Karpas-422 (cell line): ENCODE results near the gene COL12A1. TPM values are rescaled to one million over a fixed set of nuclear protein-coding genes. Genes with fewer than 3 reads are reported as not detected.
"Not testable (repeated sequence)": the region's sequence is repeated elsewhere in the genome, so short reads cannot be mapped to it uniquely, and the experiment has no call there.

Experiments used
- DNase-seq: peaks from one replicate; pipeline ENCODE4 v3.0.0-alpha.2; 2015
- H2AFZ ChIP-seq: fragments of 200-600 bp; sonication (generic); 2 replicates; pipeline ENCODE4 v1.6.1; 2014; ENCODE audit warnings: antibody characterized with exemption, low read length, mixed read lengths
- H3K27ac ChIP-seq: fragments of 200-600 bp; sonication (generic); 2 replicates; pipeline ENCODE4 v1.5.1; 2014; ENCODE audit warnings: mild to moderate bottlenecking, low read length, moderate library complexity
- H3K27me3 ChIP-seq: fragments of 200-600 bp; sonication (generic); 2 replicates; pipeline ENCODE4 v1.6.1; 2014; ENCODE audit warnings: low read length, mixed read lengths
- H3K36me3 ChIP-seq: fragments of 200-600 bp; sonication (generic); 2 replicates; pipeline ENCODE4 v1.6.1; 2014; ENCODE audit warnings: low read length, mixed read lengths; ENCODE audit not compliant: insufficient read depth
- H3K4me1 ChIP-seq: fragments of 200-600 bp; sonication (generic); 2 replicates; pipeline ENCODE4 v1.6.1; 2014; ENCODE audit warnings: mild to moderate bottlenecking, low read length, mixed read lengths
- H3K4me2 ChIP-seq: fragments of 200-600 bp; sonication (generic); 2 replicates; pipeline ENCODE4 v1.6.1; 2014; ENCODE audit warnings: low read length, low read depth, mild to moderate bottlenecking; ENCODE audit not compliant: poor library complexity, severe bottlenecking
- H3K4me3 ChIP-seq: fragments of 200-600 bp; sonication (generic); 2 replicates; pipeline ENCODE4 v1.5.1; 2014; ENCODE audit warnings: mild to moderate bottlenecking, antibody characterized with exemption, low read length, mixed read lengths
- H3K79me2 ChIP-seq: fragments of 200-600 bp; sonication (generic); 2 replicates; pipeline ENCODE4 v1.6.1; 2014; ENCODE audit warnings: mild to moderate bottlenecking, low read length, mixed read lengths
- H3K9ac ChIP-seq: fragments of 200-600 bp; sonication (generic); 2 replicates; pipeline ENCODE4 v1.6.0; 2014; ENCODE audit warnings: low read length
- H3K9me2 ChIP-seq: fragments of 200-600 bp; sonication (generic), shearing (Covaris generic); replicated peaks from 2 replicates; pipeline ENCODE4 v1.6.0; 2014; ENCODE audit warnings: mild to moderate bottlenecking, low read length, moderate library complexity; ENCODE audit not compliant: insufficient read depth
- H3K9me3 ChIP-seq: fragments of 300-700, 200-600 bp; sonication (generic); 2 replicates; pipeline ENCODE4 v1.6.1; 2014; ENCODE audit warnings: low read length, mixed read lengths
- H4K20me1 ChIP-seq: fragments of 200-600 bp; sonication (generic); 2 replicates; pipeline ENCODE4 v1.6.1; 2014; ENCODE audit warnings: mild to moderate bottlenecking, antibody characterized with exemption, low read length, low read depth; ENCODE audit not compliant: insufficient read depth
- total RNA-seq: library from RNA; depleted of rRNA; stranded (reverse); fragments of >200 nt; shearing (Covaris generic); gene quantifications from 2 replicates; pipeline ENCODE4 v1.2.3, GENCODE V29; 2014; ENCODE audit warnings: low replicate concordance

Gene COL12A1
- total RNA-seq, 1 experiment from 2014 or later, result not detected

GRCh38 chr6:75201021-75201420, 4.8 kb downstream of the COL12A1 start:
- H3K27me3 ChIP-seq, result no peaks in the 10 kb centered on the region
- no peak overlapping the region for H2AFZ ChIP-seq
- no peak overlapping the region for H3K9ac ChIP-seq
- no peaks in the 10 kb centered on the region for H3K9me3 ChIP-seq
- no peaks in the 10 kb centered on the region for H3K36me3 ChIP-seq
- no peak overlapping the region for H3K27ac ChIP-seq
- H3K4me3 ChIP-seq, result no peak overlapping the region
- no peaks in the 10 kb centered on the region for H3K79me2 ChIP-seq
- no peak overlapping the region for H3K4me2 ChIP-seq
- no peaks in the 10 kb centered on the region for H4K20me1 ChIP-seq
- no peak for DNase-seq
- H3K4me1 ChIP-seq, result no peaks in the 10 kb centered on the region
- H3K9me2 ChIP-seq, result no peaks in the 10 kb centered on the region

- Histone ChIP-seq H3K4me3 (no peak overlapping the region), H2AFZ (no peak overlapping the region), H3K9me3 (no peaks in the 10 kb centered on the region), H3K36me3 (no peaks in the 10 kb centered on the region), H3K27me3 (no peaks in the 10 kb centered on the region), H3K9ac (no peak overlapping the region), H3K4me1 (no peaks in the 10 kb centered on the region), H4K20me1 (no peaks in the 10 kb centered on the region), H3K9me2 (no peaks in the 10 kb centered on the region), H3K4me2 (no peak overlapping the region), H3K27ac (no peak overlapping the region), H3K79me2 (no peaks in the 10 kb centered on the region)
- DNase-seq, result no peak
Measured at GRCh38 chr6:75199889-75200288, 6.0 kb downstream of the COL12A1 start.

- no peaks in the 10 kb centered on the region for H3K27me3 ChIP-seq
- no peaks in the 10 kb centered on the region for H3K4me1 ChIP-seq
- H3K4me2 ChIP-seq, result no peak overlapping the region
- no peak for DNase-seq
- H3K27ac ChIP-seq, result no peak overlapping the region
- no peaks in the 10 kb centered on the region for H3K79me2 ChIP-seq
- no peaks in the 10 kb centered on the region for H3K36me3 ChIP-seq
- H4K20me1 ChIP-seq, result no peaks in the 10 kb centered on the region
- no peaks in the 10 kb centered on the region for H3K9me3 ChIP-seq
- no peak overlapping the region for H2AFZ ChIP-seq
- no peak overlapping the region for H3K4me3 ChIP-seq
- no peaks in the 10 kb centered on the region for H3K9me2 ChIP-seq
- no peak overlapping the region for H3K9ac ChIP-seq
Measured at GRCh38 chr6:75196081-75196687, 9.7 kb downstream of the COL12A1 start.

- H3K9me3 ChIP-seq, result no peaks in the 10 kb centered on the region
- no peaks in the 10 kb centered on the region for H3K79me2 ChIP-seq
- no peak overlapping the region for H3K4me3 ChIP-seq
- H3K4me2 ChIP-seq, result no peak overlapping the region
- no peaks in the 10 kb centered on the region for H3K4me1 ChIP-seq
- no peak overlapping the region for H3K9ac ChIP-seq
- DNase-seq, result no peak
- no peak overlapping the region for H2AFZ ChIP-seq
- no peak overlapping the region for H3K27ac ChIP-seq
- no peaks in the 10 kb centered on the region for H4K20me1 ChIP-seq
- H3K9me2 ChIP-seq, result no peaks in the 10 kb centered on the region
- H3K36me3 ChIP-seq, result no peaks in the 10 kb centered on the region
- no peaks in the 10 kb centered on the region for H3K27me3 ChIP-seq
Measured at GRCh38 chr6:75188221-75188925, 17.5 kb downstream of the COL12A1 start.

GRCh38 chr6:75186581-75186980, 19.3 kb downstream of the COL12A1 start:
- H3K4me2 ChIP-seq, result not testable (repeated sequence)

GRCh38 chr6:75183099-75183541, 22.7 kb downstream of the COL12A1 start:
- no peaks in the 10 kb centered on the region for H3K27me3 ChIP-seq
- no peak overlapping the region for H3K4me2 ChIP-seq
- no peaks in the 10 kb centered on the region for H3K79me2 ChIP-seq
- no peaks in the 10 kb centered on the region for H3K9me2 ChIP-seq
- no peaks in the 10 kb centered on the region for H3K9me3 ChIP-seq
- no peak for DNase-seq
- no peak overlapping the region for H3K27ac ChIP-seq
- H3K36me3 ChIP-seq, result no peaks in the 10 kb centered on the region
- H3K9ac ChIP-seq, result no peak overlapping the region
- H3K4me1 ChIP-seq, result no peaks in the 10 kb centered on the region
- H3K4me3 ChIP-seq, result no peak overlapping the region
- H2AFZ ChIP-seq, result no peak overlapping the region
- no peaks in the 10 kb centered on the region for H4K20me1 ChIP-seq

More at GRCh38 chr6:75186581-75186980, 19.3 kb downstream of the COL12A1 start:
- H3K4me3 ChIP-seq, H3K36me3 ChIP-seq, H3K4me1 ChIP-seq, H3K9me3 ChIP-seq, H3K9me2 ChIP-seq, H4K20me1 ChIP-seq, H3K9ac ChIP-seq, H3K27ac ChIP-seq, DNase-seq, H3K79me2 ChIP-seq, H2AFZ ChIP-seq, H3K27me3 ChIP-seq: not testable (repeated sequence)

GRCh38 chr6:75180864-75181263, 25.0 kb downstream of the COL12A1 start:
- DNase-seq, result no peak

GRCh38 chr6:75178757-75179156, 27.1 kb downstream of the COL12A1 start:
- no peak overlapping the region for H3K9ac ChIP-seq
- H3K36me3 ChIP-seq, result no peaks in the 10 kb centered on the region
- no peaks in the 10 kb centered on the region for H3K4me1 ChIP-seq
- DNase-seq, result no peak
- H3K9me3 ChIP-seq, result no peaks in the 10 kb centered on the region
- H3K27me3 ChIP-seq, result no peaks in the 10 kb centered on the region
- no peak overlapping the region for H3K4me2 ChIP-seq
- no peaks in the 10 kb centered on the region for H3K79me2 ChIP-seq
- no peaks in the 10 kb centered on the region for H3K9me2 ChIP-seq
- no peaks in the 10 kb centered on the region for H4K20me1 ChIP-seq
- H3K4me3 ChIP-seq, result no peak overlapping the region
- no peak overlapping the region for H2AFZ ChIP-seq
- no peak overlapping the region for H3K27ac ChIP-seq

More at GRCh38 chr6:75180864-75181263, 25.0 kb downstream of the COL12A1 start:
- no peak overlapping the region for H2AFZ ChIP-seq
- no peak overlapping the region for H3K27ac ChIP-seq
- H3K27me3 ChIP-seq, result no peaks in the 10 kb centered on the region
- no peaks in the 10 kb centered on the region for H4K20me1 ChIP-seq
- no peak overlapping the region for H3K9ac ChIP-seq
- no peak overlapping the region for H3K4me3 ChIP-seq
- H3K4me2 ChIP-seq, result no peak overlapping the region
- no peaks in the 10 kb centered on the region for H3K36me3 ChIP-seq
- no peaks in the 10 kb centered on the region for H3K4me1 ChIP-seq
- H3K79me2 ChIP-seq, result no peaks in the 10 kb centered on the region
- H3K9me3 ChIP-seq, result no peaks in the 10 kb centered on the region
- H3K9me2 ChIP-seq, result no peaks in the 10 kb centered on the region
